H1 (cell line): ENCODE data around the gene AATK. TPM values are rescaled to one million over a fixed set of nuclear protein-coding genes. Genes with fewer than 3 reads are reported as not detected.

ENCODE experiments used
- CBX8 ChIP-seq: fragments of 300-800, 300-1000 bp; sonication (generic); IDR thresholded peaks from 2 replicates; pipeline ENCODE4 v1.7.1; 2016; ENCODE audit warnings: low read depth, low read length, borderline replicate concordance
- CHD7 ChIP-seq: fragments of 300-600 bp; sonication (generic); IDR thresholded peaks from 2 replicates; pipeline ENCODE4 v1.7.1; 2012; ENCODE audit warnings: low read length, moderate library complexity, mild to moderate bottlenecking, inconsistent platforms; ENCODE audit not compliant: insufficient replicate concordance
- E2F6 ChIP-seq: IDR thresholded peaks from 2 replicates; pipeline ENCODE4 v1.6.1; 2012; ENCODE audit warnings: inconsistent platforms
- EP300 ChIP-seq, 2 experiments: IDR thresholded peaks; 1 replicate in 1 of 2; 2 replicates in 1 of 2; pipeline ENCODE4 v1.6.1; 2011 to 2012; ENCODE audit warnings: low read depth in 2 of 2, low read length in 2 of 2, mild to moderate bottlenecking in 2 of 2, borderline replicate concordance in 1 of 2, inconsistent platforms in 1 of 2, moderate library complexity in 1 of 2
- KDM1A ChIP-seq: fragments of 200-600, 300-600 bp; sonication (generic); IDR thresholded peaks from 2 replicates; pipeline ENCODE4 v1.7.1; 2016; ENCODE audit warnings: mild to moderate bottlenecking, low read length, borderline replicate concordance
- RXRA ChIP-seq: IDR thresholded peaks from 2 replicates; pipeline ENCODE4 v1.6.1; 2011; ENCODE audit warnings: low read depth, mild to moderate bottlenecking, low read length, moderate library complexity; ENCODE audit not compliant: insufficient read depth
- SAP30 ChIP-seq: fragments of 300-600 bp; sonication (generic); IDR thresholded peaks from 2 replicates; pipeline ENCODE4 v1.7.1; 2012; ENCODE audit warnings: low read length, moderate library complexity, mild to moderate bottlenecking, inconsistent platforms; ENCODE audit not compliant: insufficient read depth, insufficient replicate concordance
- SP1 ChIP-seq: IDR thresholded peaks from 2 replicates; pipeline ENCODE4 v1.6.1; 2011; ENCODE audit warnings: low read depth, low read length
- SRF ChIP-seq: IDR thresholded peaks from 2 replicates; pipeline ENCODE4 v1.6.1; 2011; ENCODE audit warnings: mild to moderate bottlenecking, low read depth, low read length, moderate library complexity
- polyA plus RNA-seq, 7 experiments: library from polyadenylated mRNA; depleted of rRNA in 3 of 7; stranded (reverse) in 5 of 7; unstranded in 2 of 7; fragments of >200 nt in 5 of 7; fragments of 200-250 nt in 2 of 7; gene quantifications; 1 replicate in 5 of 7; 2 replicates in 1 of 7; 4 replicates in 1 of 7; pipeline versions ENCODE4 v1.2.1 to v1.2.3, GENCODE V29; 2011 to 2013; ENCODE audit warnings: missing spikeins in 2 of 7, mixed read lengths in 2 of 7
- total RNA-seq: library from RNA; stranded (reverse); fragmentation: NEBNext Ultra II Directional; extraction: Animal tissue kit (Norgen Biotek cat#: 25700); gene quantifications from 2 replicates; pipeline ENCODE4 v1.2.1, GENCODE V29; 2021

Gene AATK
- total and polyA plus RNA-seq, 2 of the 8 experiments (the other 6 are each of a cell fraction or from before 2014, with no cell fraction given) = 1.7 to 3.5 TPM

GRCh38 chr17:81197831-81198490 lies 31.9 kb upstream of the AATK start (continued):
- TF ChIP-seq CHD7 = no peak
- no peak for TF ChIP-seq SRF
- no peak for TF ChIP-seq E2F6
- no peak for TF ChIP-seq SP1
- TF ChIP-seq SAP30 = no peak
- TF ChIP-seq RXRA = no peak
- no peak for TF ChIP-seq EP300 (IDR thresholded peaks at IDR 0.05; ENCODE audit: borderline replicate concordance in 1 of 2, low read depth in 2 of 2, low read length in 2 of 2)
- TF ChIP-seq CBX8 = no peak
- no peak for TF ChIP-seq KDM1A
